NCI-H146 treated with DMSO at 0.1 percent for 48 hours (cell line): Measurements from ENCODE around the gene MAD1L1.

Experiments
- DNase-seq: peaks from one replicate; lab custom pipeline; 2025; ENCODE audit not compliant: unreplicated experiment; lab: John Stamatoyannopoulos, UW

Gene MAD1L1

DNA sequence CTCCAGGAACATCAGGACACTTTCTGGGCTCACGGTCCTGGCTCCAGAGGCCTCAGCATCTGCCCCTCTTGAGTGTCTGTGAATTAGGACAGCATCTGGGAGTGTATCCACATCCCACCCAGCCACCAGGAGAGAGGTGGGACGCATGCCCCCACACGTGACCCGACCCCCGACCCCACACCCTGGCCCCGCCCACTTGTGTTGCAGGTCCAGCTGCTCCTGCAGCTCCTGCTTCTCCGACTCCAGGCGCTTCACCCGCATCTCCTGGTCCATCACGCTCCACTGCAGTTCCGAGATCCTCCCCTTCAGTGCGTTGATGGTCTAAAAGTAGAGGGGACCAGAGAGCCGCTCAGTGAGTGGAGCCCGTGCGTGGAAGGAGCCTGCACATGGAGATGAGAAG is 13.6 kb downstream of the MAD1L1 start:
- no peak for DNase-seq

DNA sequence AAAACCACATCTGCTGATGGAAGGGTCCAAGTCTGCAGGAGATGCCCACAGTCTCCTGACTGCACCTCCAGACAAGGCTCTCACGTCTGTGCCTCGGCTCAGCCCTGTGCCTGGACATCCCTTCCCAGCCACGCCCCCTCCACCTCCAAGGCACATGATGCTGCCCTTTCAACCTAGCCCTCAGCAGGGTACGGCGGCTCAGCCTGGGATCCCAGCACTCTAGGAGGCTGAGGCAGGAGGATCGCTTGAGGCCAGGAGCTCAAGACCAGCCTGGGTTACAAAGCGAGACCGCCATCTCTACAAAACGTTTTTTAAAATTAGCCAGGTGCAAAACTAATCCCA is 14.3 kb downstream of the MAD1L1 start:
- DNase-seq, result no peak

DNA sequence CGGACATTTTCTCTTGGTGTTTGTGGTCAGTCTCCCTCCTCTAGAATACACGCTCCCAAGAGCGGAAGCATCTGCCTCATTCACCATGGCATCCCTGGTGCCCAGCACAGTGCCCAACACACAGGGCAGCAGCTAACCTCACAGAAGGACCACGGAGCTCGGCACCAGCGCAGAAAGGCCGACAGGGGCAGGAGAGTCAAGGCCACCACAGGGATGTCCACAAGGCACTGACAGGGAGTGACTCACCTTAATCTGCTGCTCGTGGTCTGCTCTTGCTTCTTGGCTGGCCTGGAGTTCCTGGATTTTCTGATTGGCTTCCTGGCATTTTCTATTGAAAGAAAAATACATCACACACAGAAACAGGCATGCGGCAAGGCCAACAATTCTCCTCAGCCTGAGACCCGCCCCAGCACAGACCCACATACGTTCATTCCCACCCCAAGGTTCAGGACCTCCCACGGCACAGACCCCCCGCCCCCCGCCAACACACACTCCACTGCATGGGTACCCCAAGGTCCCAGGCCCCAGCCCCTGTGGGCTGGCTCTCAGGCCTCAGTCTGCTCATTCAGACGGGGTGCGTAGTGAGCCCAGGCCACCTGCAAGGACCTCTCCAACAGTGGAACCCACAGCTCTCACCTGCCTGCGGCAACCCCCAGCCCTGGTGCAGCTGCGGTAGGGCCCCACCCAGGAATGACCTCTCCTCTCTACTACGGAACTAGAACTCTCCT is 14.9 kb downstream of the MAD1L1 start:
- no peak for DNase-seq

DNA sequence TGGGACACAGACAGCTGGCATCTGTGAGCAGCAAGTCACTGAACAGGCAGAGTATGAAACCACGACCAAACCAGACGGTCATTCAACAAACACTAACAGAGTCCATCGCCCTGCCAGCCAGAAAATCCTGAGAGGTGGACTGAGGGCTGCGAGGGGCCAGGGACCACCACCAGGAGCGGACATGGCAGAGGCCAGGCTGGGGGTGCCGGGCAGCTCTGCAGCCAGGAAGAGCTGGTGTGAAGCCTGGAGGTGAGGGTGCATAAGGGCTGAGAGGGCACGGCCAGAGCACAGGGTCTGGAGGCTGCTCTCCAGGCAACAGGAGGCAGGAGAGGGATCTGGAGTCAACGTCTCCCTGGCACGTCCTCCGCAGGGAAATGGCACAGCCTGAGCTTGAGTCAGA is 15.5 kb downstream of the MAD1L1 start:
- DNase-seq, result no peak

DNA sequence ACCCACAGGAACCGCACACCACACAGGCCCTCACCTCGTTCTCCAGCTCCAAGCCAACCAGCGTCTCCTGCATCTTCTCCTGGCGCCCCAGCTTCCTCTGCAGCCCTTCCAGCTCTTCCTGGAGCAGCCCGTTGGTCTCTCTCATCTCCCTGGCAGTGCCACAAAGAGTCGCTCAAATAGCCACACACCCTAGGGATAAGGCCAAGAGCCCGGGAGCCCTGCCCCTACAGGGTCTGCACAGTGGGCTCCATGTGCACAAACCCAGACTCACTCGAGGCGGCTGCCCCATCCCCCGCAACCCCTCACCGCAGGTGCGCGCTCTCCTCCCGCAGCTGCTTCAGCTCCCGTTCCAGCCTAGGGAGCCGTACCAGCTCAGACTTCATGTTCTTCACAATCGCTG is 16.9 kb downstream of the MAD1L1 start:
- DNase-seq, result no peak

DNA sequence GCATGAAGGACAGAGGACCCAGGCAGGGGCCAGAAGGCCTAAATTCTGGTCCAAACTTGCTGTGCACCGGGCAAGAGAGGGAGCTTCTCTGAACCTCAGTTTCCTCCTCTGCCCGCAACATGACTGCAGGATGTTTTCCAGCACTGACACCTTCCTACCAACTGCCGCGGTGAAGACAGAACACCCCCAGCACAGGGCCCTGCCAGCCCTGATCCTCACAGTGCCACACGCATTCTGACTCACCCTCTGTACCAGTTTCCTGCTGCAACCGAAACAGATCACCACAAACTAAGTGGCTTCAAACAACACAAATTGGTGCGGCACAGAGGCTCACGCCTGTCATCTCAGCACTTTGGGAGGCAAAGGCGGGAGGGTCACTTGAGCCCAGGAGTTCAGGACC is 18.1 kb downstream of the MAD1L1 start:
- DNase-seq, result no peak

DNA sequence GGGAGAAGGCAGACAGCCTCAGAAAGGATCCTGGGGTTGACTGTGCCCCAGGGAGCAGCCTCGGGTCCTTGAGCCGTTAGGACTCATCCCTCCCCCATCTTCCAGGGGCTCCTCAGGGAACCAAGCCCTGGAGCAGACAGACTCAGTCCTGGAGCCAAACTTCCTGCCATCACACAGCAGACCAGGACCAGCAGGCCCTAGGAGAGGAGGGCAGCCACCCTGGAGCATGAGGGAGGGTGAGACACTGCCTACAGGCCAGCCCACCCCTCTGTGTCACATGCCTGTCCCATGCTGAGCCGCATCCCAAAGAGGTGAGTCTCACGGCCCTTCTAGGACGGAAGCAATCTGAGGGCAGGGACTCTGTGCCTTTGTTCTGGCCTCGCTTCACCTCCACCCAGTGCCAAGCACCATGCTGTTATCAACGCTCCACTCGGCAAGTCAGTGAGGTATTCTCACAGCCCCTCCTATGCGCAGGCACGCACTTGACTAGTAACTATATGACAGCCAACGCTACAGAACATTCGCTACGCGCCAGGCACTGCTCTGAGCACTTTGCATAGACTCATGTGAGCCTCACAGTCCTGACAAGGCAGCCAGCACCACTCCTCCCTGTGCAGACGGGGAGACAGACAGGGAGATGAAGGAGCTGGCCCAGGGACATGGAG is 19.1 kb downstream of the MAD1L1 start:
- no peak for DNase-seq

DNA sequence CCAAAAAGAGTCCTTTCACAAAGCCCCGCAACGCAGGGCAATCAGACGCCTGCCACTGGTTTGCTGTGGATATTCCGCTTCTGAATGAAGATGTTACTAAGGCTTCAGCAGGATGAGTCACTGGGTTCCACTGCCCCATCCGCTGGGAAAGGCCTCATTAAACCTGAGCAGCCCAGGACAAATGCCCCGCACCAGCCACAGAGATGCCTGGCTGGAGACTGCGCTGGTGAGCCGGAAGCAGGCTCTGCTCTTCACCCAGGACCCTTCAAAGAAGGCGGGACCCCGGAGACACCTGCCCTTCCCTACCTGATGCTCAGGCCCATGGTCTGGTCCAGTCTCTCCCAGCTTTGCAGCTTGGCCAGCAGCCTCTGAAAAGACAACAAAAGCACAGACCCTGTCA is 19.8 kb downstream of the MAD1L1 start:
- DNase-seq, result no peak

DNA sequence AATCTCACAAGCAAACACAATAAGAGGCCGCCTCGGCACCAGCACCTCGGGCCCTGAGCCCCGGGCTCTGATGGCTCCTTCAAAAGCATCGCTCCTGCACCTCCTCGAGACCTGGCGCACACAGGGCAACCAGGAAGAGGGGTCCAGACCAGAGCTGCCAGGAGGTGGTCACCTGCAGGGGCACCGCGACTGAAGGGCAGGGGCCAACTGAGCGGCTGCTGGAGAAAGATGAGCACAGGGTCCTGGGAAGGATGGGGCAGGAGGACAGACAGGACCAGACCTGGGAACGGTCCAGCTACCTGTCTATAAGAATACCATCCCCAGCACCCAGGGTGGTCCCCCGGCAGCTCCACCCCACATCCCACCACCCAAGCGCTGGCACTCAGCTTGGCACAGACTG is 20.8 kb downstream of the MAD1L1 start:
- no peak for DNase-seq

DNA sequence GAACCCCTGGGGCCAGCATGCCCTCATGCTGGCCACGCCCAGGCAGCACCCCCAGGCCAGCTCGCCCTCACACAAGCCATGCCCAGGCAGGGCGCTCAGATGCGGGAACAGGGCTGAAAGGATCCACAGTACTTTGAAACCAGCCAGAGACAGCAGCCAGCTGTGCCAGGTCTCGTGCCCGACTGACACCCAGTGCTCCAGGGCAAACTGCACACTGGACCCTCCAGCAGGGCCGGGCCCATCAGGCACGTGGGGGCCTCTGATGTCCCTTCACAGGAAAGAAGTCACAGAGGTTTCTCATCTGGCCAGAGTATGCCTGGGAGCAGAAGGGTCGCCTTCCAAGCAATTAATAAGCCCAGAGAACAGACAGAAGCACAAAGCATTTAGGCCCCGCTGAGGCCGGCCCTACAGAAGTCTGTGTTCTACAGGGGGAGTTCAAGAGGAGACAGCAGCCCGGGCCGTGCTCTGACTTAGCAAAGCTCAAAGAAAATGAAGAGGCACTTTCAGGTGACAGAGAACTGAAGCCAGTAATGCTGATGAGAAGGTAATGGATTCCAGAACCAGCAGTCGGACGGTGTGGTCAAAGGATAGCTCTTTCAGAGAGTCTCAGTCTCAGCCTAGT is 21.4 kb downstream of the MAD1L1 start:
- DNase-seq, result no peak

DNA sequence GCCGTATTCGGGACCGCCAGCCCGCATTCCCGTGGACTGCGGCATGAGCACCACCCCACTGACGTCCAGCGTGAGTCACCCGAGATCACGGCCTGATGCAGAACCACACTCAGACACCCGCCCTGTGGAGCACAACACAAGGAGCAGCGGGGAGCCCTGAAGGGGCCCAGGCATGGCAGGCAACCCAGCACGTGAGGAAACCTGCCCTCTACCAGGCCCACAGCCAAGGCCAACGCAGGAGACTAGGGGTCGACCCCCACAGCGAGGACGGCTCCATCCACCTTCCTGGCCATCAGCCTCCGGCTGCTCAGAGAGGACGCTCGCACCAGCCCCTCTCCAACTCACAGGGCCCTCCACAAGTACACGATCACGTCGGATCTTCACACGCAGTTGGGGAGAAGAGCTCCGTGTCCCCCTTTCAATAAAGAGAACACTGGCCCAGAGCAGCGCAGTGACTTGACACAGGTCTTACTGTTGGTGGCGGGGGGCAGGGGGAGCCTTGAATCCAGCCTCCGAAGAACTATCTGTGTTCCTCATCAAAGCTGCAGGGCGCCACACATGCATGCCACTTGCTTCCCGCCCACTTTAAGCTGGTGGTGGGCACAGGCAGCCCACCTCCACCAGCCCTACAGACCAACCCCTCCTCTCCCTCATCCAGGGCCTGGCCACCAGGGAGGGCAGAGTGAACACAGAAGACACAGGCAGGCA is 22.0 kb downstream of the MAD1L1 start:
- no peak for DNase-seq

DNA sequence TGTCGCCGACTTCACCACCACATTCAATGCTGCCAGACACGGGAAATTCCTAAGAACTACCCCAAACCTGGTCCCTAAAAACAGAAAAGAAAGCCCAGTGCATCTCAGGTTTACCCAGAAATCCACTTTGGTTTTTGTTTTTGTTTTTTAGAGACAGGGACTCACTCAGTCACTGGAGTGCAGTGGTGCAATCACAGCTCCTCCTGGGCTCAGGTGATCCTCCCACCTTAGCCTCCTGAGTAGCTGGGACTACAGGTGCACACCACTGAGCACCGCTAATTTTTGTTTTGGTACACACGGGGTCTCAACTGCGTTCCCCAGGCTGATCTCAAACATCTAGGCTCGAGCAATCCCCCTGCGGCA is 22.8 kb downstream of the MAD1L1 start:
- no peak for DNase-seq

DNA sequence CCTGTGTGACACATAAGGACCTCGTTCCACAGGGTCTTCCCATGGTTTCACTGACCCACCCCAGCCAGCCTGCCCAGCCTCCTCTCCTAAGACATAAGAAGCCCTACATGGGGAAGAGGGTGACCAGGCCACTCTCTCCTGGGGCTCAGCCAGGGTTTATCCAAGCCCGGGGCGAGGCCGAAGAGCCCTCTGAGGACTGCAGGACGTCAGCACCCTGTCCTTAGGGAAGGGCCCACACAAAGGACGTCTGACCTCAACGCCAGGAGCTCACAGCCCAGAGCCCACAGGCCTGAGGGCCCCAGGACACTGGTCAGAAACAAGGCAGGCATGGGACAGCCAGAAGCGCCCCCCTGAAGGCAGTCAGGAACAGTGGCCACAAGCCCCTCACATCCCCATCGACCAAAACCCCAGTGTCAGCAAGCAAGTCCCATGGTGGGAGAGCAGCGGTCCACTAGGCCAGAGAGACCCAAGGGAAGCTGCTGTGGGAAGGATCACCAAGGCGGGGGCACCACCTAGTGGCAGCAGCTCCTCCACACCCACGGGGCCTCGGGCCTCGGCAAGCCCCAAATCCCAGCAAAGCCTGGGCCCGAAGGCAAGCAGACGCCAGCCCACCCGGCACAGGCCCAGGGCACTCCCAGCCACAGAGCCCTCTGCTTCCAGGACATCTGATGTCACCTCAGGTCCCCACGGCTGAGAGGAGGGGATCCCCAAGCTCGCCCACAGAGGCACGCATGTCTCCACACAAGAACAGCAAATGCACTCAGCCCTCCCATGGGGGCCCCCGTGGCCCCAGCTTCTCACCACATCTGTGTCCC is 23.4 kb downstream of the MAD1L1 start:
- no peak for DNase-seq

DNA sequence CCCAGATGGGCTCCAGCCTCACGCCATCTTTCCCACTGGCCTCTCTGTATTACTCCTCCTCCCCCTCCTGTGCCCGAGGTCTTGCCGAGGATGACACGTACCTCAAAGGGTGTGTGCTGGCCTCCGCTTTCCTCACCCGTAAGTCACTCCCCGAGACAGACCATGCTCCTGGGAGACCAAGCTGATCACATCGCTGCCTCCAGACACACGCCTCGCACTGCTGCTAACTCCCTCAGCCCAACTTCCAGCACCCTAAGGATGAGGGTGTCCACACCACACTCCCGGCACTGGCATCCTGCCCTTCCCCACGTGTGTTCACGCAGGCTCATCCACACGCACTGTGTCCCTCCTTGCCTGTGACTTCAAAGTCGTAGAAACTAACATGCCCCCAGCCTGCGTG is 24.0 kb downstream of the MAD1L1 start:
- no peak for DNase-seq

DNA sequence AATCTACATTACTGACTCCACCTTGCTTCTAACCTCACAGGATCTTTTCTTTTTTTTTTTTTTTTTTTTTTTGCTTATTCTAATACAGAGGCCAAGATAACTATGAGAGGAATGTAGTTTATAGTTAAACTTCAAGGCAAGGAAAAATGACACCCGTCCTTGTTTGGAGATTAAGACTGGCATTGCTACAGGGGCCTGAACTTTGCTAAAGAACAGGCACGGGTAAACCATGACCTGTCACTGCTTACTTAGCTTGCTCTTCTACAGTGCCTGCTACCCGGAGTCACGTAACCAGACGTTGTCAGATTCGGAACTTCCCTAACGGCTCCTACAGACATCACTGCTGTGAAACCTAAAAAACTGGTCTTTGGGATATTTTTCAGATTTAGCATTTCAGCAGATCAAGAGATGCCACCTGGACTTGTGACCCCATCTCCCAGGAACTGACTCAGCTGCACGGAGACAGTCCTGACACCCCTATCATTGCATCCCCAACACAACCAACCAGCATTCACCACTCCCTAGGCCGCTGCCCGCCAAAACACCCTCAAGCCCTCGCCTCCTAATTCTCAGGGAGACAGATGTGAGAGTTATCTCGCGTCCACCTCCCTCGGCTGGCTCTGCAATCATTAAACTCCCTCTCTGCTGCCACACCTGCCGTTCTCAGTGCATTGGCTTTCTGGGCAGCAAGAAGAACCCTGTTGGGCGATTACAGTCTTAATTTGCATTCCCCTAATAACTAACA is 27.5 kb downstream of the MAD1L1 start:
- DNase-seq, result no peak

DNA sequence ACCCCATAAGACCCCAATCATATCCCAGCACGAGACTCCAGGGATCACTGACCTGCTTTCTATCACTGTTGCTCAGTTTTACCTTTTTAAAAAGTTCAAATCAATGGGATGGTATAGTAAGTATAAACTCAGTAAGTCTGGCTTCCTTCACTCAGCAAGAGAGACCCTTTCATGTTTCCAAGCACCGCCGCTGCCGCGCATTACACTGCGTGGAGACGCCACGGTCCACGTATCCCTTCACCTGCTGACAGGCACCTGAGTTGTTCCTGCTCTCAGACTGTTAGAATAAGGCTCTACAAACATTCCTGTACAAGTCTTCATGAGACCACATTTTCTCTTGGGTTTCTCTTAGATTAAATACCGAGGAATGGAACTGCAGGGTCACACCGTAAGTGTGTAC is 28.3 kb downstream of the MAD1L1 start:
- DNase-seq, result no peak

DNA sequence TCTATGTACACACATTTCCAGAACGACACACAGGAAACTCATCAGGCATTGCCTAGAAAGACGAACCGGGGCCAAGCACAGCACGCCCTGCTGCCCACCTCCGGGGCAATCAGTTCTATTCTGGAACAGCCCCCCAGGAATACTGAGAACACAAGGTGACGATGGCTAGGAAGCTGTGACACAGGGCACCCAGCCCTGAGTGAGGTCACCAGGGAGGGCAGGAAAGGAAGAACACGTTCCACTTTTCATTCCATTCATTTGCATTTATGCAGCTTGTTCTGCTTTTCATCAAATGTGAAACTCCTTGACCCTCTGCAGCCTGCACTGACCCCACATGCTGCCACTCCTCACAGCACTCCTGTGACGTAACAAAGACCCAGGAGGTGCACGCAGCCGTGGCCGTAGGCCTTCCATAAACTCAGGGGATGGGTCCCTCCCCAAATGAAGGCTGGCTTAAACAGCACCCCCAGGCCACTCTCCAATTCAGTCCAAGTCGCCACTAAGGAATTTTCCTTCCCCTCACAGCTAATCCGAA is 28.9 kb downstream of the MAD1L1 start:
- DNase-seq, result no peak

DNA sequence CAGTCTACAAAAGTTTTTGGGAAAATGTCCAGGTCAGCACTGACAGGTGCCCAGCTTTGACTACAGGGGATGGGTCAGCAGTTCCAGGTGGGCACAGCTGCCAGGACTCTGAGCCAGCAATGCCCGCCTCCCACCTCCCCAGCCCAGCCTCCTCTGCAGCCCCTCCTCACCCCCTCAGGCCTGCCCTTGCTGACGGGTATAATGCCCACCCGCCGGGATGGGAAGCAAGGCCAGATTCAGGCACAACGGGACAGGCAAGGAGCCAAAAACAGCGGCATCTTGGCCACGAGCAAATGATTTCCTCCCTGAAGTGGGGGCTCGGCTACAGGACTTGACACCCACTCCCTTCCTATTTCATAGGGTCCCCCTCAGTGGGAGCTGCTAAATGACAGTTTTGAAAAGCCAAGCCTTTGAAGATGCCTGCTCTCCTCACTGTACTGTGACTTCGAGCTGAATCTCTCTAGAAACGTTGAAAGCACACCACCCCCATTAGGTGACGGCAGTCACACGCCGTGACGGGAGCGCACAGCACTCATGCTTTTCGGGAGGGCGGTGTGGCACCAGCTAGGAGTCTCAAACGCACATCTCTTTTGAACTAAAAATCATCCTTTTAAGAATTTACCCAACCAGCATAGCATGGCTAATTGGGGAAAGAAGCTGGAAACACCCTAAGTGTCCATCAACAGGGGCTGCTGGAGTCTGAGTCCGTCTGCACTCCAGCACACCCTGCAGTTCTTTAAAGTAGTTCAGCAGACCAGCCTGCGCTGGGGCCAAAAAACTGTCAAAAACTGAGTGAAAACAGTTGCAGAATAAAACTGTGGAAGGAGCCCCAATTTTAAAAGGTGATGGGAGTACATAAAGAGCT is 29.6 kb downstream of the MAD1L1 start:
- no peak for DNase-seq

DNA sequence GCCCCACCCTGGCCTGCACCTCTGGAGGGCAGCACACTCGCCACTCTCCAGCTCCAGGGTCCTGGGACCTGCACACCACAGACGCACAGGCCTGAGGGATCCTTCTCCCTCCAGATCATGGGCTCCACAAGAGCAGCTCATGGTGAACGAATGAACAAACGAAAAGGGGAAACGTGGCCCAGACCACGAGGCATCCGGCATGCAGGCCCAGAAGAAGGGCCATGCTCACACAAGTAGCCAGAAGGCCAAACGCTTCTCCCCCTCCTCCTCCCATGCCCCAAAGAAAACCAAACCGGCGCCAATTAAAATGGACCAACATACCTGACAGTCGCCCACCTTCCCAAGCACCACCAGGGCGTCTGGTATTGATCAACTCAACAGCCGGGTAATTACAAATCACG is 30.4 kb downstream of the MAD1L1 start:
- no peak for DNase-seq
